Retina (tissue), 1 donor: ENCODE results near the gene CHURC1.

Source experiments
- DNase-seq: peaks from one replicate; pipeline ENCODE4 v3.0.0-alpha.2; 2016

The CHURC1 gene

DNA sequence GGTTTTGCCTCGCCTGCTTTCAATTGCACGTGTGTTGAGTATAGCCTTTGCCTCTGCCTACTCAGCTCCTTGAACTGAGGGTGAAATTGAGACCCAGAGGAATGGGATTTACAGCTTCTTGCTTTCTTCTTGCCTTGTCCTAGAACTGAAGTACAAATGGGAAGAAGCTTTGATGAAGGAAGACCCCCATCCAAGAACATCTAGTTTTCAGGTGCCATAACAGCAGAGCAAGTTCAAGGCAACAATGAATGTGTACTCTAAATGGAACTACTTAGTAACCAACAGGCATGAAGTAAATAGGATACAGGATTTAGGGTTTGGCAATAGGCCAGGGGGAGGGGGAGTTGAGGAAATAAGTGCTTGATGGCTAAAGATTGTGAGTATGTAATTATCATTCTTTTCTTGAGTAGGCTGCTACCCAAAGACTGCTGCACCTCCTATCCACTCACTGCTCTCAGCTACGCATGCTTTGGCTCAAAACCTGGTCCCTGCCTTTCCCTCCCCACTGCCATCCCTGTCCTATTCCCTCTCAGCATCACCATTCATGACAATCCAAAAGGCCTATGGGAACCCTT, 26.2 kb downstream of the CHURC1 start:
- no peak for DNase-seq

DNA sequence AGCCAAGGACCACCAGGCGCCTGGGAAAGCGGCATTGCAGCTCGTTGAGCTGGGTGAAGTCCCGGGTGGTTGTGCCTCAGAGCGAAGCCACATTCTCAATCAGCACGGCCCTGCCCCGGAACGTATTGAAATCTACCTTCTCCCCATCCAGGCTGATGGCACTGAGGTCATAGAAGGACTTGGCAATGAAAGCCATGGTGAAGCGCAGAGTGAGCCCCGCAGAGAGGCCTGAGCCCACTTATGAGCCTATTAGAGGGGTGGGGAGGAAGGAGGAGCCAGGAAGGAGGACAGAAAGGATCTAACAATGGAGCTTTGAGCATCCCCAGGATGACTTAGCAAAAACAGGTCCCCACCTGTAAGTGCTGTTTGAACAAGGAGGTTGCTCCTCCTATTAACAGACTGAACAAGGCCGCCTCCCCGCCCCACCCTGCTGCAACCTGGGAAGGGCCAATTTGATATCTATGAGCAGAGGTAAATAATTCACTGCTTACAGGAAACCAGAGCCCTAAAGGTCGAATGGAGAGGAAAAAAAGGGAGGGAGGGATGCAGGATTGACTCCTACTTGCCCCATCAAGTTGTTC, 28.4 kb downstream of the CHURC1 start, which contains the start of gene GPX2:
GPX2 (minus strand) TSS at position 215 of the 581 bp plus-strand sequence; CDS start at position 196, 19 bp downstream.
- no peak for DNase-seq

DNA sequence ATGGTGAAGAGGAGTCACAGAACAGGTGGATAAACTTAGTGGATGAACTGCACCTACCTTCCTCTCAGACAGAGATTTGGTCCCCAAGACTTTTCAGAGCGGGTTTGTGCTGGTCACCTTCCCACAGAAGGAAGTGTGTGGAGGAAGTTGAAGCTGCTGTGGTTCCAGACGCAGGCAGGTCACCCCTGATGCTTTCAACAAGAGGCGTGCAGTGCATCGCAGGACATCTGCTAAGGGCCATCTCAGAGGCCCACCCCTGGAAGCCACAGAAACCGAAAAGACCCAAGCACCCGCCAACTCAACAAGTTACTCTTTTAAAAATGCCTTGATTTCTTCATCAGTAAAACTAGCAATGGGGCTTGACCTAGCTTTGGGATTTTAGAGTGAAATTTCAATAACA, 29.3 kb downstream of the CHURC1 start:
- DNase-seq: no peak

DNA sequence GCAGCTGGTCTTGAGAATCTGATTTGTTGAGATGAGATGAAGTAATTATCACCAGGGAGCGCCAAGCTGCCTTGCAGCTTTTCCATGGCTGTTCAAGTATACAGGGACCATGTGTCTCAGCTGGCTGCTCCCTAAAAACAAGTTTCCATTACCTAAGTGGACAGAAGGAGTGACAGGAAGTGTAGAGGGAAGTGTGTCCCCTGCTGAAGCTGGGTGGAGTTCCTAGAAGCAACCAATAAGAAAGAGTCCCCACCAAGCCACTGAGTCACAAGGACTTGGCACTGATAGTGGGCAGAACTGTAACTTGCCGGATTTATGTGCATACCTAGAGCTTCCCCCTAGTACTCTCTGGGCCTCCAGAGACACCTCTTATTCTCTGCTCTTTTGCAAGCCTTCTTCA, 29.8 kb downstream of the CHURC1 start:
- no peak for DNase-seq

DNA sequence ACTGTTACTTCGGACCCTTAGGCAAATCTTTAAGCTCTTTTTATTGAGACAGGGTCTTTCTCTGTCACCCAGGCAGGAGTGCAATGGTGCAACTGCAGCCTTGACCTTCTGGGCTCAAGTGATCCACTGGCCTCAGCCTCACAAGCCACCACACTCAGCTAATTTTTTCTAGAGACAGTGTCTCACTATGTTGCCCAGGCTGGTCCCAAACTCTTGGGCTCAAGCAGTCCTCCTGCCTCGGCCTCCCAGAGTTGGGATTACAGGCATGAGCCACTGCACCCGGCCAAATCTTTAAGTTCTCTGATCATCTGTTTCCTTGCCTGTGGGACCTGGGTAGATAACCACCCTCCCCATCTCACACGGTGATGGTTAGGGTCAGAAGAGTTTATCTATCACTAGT, 30.6 kb downstream of the CHURC1 start:
- DNase-seq: no peak

DNA sequence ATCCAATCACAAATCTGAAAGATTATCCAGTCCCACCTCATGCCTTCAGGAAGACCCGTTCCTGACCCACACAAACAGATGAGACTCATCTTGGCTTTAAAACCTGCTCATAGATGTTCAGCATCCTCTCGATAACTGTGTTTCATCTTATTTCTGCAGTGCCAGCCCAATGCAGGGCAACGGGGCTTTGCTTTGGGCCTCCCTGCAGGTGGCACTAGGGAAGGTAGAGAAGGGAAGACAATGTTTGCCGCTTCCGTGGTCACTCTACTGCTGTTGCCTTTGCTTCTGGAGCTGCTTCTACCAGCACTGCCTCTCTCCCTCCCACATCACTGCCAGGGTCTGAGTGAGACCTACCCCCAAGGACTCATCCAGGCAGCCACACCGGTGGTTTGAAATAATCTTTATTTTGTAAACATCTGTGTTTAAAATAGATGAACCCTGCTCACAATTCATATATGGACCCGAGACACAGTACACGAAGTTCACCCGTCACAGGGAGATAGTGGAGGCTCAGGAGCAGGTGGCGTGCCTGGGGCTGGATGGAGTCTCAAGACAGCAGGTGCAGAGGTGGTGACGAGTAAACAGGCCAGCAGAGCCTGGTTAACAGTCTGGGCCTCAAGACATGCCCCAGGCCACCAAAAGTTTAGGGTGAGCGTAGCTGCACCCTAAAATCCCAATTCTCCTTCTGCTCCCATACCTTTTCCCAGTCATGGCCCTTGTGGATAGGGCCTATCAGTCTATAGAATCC, 31.4 kb downstream of the CHURC1 start:
- DNase-seq: no peak

DNA sequence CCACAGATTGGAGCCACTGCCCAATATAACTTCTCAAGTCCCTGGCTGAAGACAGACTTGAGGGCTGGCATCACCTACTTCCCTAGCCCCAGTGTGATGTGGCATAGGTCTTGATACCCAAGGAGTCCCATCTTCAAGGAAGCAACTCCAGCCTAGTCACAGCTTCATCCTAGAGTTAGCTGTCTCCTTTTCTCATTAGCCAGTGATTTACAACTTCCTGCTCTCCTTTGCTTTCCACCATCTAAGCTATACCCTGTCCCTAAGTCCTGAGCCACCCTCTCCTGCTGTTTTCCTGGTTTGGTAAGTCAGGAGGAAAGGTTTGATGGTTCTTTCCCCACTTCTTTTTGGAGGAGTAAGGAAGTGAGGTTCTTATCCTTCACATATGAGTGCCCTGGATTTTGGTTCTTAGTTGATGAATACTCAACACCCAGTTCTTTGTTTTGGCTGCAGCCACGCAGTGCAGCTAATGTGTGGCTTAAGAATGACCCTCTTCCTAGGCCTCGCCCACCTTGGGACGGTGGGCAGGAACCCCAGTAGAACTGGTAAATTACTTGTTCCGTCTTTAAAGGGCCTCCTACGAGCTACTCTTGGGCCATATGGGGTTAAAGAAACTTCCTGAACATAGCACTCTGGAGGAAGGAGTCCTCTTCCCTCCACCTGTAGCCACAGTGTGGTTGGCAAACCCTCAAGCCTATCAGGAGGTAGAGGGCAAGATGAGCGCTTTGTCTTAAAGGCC, 32.2 kb downstream of the CHURC1 start:
- DNase-seq: no peak

DNA sequence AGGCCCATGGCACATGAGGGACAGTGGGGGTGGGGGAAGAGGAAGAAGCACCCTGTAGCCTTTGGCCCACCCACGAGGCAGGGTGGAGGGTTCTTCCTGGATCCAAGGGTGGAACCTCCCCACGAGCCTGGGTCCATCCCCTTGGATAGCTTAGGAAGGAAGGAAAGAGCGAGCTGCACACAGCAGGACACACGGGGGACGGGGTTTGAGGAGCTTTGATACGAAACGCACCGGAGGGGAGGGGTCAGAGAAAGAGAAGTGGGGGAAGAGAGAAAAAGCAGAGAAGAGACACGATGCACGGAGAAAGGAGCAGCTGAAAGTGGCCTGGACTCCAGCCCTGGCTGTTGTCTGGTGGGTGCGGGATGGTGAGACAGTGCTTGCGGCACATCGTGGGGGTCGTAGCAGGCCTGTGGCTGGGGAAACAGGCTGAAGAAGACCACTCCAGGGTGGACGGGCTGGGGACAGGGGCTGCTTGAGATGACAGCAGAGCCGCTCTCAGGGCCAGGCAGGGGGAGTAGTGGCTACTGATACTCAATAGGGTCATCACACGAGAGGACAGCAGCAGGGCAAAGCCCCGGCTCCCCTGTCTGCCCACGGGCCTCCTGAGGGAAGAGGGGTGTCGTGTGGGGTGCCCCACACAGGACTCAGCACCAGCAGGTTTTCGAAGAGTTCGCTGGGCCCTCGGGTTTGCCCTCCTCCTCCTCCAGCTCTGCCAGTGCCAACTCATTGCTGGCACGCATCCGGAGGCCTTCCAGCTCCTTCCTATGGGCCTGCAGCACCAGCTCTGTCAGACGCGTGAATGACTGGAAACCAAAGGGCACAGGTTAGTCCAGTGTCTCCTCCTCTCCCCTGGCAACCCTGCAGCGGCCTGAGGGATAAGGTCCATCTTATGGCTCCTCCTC, 33.7 kb downstream of the CHURC1 start:
- no peak for DNase-seq

DNA sequence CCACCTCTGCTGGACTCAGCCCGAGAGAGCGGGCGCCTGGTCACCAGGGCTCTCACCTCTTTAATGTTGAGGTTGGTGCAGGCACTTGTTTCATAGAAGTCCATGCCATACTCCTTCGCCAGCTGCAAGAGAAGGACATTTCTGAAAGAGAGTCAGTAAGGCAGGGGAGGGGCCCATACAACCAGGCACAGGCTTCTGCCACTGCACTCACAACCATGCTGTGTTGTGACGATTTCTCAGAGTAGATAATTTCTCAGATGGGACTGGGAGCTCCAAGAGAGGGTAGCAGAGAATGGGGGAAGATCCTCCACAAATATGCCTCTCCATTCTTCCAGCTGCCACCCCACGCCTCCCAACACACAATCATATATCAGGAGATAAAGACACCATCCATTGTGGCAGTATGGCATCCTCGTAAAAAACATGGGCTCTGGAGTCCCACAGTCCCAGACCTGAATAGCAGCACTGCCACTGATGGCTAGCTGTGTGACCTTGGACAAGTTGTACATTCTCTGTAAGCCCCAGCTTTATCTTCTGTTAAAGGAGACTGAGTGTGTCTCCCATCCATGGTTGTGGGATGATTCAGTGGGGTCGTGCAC, 34.5 kb downstream of the CHURC1 start:
- no peak for DNase-seq

DNA sequence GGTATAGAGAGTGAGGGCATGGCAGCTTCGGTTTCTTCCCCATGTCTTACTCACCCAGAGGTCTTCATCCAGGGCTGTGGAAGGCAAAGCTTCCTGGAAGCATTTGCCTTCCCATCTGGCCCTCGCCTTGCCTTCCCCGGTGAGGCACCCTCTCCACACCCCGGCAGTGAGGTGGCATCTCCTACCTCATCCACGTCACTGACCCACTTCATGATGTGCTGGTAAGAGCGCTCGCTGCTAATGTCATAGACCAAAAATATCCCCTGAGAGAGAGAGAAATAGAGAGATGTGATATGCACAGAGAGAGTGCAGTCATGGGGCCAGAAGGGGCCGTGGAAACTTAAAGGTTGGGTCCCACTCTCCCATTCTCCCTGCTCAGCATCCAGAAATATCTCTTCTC, 36.6 kb downstream of the CHURC1 start:
- no peak for DNase-seq

DNA sequence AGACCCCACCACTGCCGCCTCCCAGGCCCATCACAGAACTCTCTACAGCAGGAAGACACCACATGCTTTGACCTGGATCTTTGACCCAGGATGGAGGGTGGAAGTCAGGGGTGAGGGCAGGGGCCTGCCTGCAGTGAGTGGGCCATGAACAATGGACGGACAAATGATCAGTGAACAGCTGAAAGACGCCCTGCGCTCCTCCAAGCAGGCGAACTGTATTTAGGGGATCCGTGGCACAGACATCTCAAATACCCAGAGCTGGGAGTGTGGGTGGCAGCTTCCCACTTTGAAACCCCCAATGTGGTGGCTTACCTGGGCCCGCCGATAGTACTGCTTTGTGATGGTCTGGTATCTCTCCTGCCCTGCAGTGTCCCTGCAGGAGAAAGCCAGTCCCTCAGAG, 37.0 kb downstream of the CHURC1 start:
- DNase-seq: no peak

DNA sequence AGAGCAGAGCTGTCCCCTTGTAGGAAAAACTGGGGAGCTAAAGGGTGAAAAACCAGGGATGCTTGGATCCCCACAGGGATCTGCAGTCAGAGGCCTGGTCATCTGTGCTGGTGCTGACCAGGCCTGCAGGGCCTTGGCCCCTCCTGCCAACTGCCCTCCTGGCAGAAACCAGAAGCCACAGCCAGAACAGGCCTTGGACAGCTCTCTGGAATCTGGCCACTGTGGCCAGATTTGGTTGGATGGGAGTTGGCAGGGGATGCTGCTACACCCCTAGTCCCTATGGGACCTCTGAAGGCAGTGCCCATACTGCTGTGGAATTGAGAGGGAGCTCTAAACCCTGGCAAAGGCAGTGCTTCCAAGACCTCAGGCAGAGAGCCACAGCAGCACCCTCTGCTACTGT, 37.5 kb downstream of the CHURC1 start:
- DNase-seq: no peak

DNA sequence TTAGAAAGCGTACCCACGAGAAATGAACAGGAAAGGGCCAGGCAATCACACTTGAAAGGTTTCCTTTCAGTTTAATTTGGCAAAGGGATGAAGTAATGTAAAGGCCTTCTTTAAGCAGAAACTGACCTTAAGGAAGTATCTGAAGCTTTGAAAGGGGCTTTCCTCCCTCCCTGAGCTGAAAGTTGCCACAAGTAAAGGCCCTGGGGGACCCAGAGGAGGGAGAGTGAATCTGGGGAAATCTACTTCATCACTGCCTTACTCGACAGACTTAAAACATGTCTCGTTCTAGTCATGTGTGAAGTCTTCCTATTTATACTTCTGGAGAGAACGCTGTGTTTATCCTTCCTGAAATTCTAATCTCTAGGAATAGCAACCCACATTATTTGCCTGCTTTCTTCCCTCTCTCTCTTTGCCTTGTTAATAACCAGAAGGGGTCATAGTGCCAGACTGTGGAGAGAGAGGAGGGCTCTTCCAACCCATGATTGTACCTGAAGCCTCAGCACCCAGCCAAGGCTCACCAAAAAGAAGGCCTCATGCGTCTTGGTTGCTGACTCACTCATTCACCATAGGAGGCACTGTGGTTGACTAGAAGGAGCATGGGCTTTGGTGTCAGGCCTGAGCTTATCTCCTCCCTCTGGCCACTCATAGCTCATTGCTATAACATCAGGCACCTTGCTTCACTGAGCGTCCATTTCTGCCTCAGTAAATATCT, 38.5 kb downstream of the CHURC1 start:
- no peak for DNase-seq

DNA sequence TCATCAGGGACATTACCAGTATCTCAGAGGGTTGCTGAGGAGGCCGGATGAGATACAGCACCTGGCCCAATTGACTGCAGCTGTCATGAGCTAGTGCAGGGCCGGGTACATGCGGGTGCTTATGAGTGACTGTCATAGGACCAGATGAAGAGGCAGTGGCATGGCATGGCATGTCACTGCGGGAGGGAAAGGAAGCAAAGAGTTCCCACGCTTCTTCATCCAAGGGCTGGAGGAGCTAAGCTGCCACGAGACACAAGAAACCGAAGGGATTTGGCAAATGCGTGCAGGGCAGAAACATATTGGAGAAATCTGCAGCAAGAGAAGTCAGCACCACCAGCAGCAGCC, 39.0 kb downstream of the CHURC1 start:
- no peak for DNase-seq

DNA sequence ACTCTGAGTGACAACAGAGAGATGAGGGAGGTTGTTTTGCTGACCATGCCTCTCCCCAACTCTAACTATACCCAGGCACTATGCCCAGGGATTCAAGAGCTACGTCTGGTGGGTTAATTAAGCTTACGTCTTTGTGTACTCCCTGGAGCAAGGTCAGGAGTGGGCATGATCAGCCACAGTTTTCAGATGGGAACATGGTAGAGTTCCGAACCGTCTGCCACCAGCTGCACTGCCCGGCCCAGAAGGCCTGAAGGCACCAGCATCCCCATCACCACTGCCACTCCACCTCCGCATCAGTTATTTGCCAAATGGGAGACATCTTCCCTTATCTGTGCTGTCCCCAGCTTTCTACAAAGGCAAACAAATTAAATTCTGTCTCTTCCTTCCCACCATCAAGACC, 39.4 kb downstream of the CHURC1 start:
- DNase-seq: no peak

DNA sequence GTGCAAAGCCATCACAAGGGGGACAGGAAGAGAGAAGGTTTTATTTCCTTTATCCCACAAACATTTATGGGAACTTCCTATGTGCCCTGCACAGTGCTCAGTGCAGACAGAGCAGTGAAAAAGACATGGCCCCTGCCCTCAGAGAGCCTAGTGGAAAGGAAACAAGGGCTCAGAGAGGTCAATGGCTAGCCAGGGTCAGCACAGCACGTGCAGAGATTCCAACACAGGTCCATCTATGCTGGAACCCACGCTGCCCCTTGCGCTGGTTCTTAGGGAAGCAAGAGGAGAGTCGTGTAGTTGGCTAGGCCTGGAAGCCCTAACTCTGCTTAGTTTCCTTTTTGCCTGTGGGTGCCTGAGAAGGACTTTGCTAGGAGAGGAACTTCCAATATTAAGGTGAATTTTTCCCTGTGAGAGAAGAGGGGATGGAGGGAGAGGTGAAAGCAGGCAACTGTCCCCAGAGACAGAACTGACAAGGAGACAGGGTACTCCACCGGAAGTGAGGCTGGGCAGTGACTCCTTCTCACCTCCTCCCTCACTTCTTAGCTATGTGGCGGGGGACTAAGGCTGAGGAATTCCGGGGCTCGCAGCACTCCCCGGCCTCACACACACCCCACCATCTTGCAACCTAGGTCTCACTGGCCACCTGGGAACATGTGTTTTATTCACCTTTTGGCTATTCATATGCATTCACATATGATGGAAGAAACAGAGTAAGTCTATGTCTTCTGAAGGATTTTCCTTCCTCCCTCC, 40.4 kb downstream of the CHURC1 start:
- DNase-seq: no peak

DNA sequence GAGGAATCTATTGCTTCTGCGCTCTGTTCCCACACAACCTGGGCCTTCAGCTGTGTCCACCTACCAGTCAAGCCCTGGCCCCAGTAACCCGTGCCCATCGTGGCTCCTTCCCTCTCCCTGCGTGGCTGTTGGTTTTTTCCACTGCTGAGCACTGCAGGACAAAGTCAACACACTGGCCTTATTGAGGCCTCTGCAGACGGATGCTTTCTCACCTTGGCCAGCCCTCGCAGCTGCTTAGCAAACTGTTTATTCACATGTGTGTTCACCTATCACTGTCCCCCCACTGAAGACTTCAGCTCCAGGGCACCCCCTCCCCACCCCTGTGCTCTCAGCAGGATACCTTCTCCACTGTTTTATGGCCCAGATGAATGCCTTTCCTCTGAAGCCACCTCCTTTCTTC, 41.0 kb downstream of the CHURC1 start:
- DNase-seq: no peak

DNA sequence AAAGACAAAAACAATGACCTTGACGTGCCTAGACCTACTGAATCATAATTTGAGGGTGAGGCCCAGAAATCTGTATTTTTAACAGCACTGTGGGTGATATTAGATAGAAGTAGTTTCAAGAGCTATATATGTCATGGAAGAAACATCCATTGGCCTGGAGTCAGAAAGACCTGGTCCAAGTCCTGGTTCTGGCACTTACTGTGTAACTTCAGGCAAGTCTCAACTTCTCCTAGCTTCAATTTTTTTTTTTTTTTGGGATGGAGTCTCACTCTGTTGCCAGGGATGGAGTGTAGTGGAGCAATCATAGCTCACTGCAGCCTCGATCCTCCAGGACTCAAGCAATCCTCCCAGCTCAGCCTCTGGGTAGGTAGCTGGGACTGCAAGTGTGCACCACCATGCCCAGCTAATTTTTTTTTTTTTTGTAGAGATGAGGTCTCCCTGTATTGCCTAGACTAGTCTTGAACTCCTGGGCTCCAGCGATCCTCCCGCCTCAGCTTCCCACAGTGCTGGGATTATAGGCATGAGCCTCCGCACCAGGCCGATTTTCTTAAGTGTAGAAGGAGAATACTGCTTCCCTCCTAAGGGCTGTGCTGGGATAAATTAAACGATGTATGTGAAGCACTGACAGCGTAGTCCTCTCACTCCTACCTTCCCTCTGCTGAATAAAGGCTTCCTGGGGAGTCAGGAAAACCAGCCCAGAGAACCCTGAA, 42.6 kb downstream of the CHURC1 start:
- no peak for DNase-seq

DNA sequence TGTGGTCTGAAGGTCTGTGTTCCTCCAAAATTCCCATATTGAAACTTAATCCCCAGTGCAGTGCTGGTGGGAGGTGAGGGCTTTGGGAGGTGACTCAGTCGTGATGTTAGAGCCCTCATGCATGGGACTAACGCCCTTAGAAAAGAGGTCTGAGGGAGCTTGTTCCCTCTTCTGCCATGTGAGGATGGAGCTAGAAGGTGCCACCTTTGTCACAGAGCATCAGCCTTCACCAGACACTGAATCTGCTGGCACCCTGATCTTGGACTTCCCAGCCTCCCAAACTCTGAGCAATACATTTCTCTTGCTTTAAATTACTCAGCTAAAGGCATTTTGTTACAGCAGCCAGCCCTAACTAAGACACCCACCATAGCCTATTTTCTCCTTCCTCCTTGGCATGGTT, 43.9 kb downstream of the CHURC1 start:
- DNase-seq: no peak

DNA sequence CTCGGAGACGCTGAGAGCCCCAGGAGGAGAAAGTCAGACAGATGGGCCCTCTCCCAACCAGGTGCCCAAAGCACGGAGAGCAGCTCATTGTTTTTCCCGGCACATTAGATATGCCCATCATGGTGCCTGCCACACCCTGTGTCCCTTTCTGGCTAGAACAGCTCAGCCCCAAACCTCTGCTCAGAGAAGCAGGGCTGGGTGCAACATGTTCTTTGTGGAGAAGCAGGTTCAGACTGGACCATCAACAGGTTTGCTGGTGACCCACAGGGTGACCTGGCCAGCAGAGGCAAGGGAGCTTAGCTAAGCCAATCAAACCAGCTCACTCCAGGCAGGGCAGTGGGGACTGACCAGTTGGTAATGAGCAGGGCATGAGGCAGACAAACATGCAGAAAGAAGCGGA, 44.5 kb downstream of the CHURC1 start:
- DNase-seq: no peak
